ENCODE results near the gene PIK3C3. TPM values are rescaled to one million over a fixed set of nuclear protein-coding genes. Genes with fewer than 3 reads are reported as not detected.
"Not testable (repeated sequence)": the region's sequence is repeated elsewhere in the genome, so short reads cannot be mapped to it uniquely, and the experiment has no call there.

The PIK3C3 gene
- polyA plus RNA-seq, 1 of the 3 experiments (the other 2 are of a cell fraction), result 26.9 TPM

DNA sequence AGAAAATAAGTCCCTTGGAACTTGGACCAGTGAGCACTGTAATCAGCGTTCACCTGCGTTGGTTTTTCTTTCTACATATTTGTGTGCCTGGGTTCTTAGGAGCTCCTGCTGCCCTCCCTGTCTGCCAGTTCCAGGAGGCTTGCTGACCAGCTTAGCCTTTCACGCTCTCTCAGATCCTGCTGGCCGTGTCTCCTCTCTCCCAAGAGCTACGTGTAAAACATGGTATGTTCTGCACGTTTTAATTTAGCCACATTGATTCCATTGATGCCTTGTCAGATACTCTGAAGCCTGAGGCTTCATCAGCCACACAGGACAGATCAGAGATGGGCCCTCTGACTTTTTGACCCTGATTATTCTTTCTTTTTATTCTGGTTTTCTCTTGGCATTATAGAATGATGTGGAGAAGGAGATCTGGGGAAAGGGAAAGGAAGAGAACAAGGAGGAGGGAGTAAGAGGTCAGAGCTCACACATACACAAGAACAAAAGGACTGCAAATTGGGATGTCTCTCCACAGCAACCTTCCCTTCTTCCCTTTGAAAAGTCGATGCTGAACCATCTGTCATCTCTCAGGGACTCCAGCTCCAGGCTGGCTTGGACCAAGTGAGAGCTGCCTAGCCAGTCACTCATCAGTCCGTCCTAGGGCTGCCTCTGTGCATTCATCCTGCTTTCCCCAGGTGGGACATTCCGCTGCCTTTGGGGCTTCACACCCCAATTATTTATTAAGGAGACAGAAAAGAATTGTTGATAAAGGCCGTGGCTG is 152.8 kb downstream of the PIK3C3 start (continued):
- no peak for TF ChIP-seq MEF2A (IDR thresholded peaks at IDR 0.05; ENCODE audit: borderline replicate concordance, low read depth)
- no peak for TF ChIP-seq TEAD4 (IDR thresholded peaks at IDR 0.05; ENCODE audit: borderline replicate concordance, insufficient read depth)
- TF ChIP-seq TCF12 (IDR thresholded peaks at IDR 0.05), result no peak

DNA sequence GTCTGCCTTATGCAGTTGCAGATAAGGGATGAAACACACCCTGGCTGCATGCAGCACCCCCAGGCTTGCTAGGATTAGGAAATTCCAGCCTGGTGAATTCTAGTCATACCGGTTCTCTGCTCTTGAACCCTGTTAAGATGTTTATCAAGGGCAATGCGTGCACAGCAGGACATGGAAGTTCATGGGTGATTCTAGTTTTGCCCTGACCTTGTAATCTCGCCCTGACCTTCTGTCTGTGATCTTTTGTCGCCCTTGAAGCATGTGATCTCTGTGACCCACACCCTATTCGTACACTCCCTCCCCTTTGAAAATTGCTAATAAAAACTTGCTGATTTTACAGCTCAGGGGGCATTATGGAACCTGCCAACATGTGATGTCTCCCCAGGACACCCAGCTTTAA is 157.1 kb downstream of the PIK3C3 start:
- POLR2A ChIA-PET, result not testable (repeated sequence)
- WGBS (ENCODE audit: low lambda C conversion rate), result 76% methylated on average over 5 of the region's 5 CpGs
- CTCF ChIA-PET, result interaction anchor here (0.6 to 3.8 kb wide), 6 partner anchors 14 to 1453 kb away, joined by 3 to 59 read pairs (median 12); no protein-coding TSS in a partner anchor

DNA sequence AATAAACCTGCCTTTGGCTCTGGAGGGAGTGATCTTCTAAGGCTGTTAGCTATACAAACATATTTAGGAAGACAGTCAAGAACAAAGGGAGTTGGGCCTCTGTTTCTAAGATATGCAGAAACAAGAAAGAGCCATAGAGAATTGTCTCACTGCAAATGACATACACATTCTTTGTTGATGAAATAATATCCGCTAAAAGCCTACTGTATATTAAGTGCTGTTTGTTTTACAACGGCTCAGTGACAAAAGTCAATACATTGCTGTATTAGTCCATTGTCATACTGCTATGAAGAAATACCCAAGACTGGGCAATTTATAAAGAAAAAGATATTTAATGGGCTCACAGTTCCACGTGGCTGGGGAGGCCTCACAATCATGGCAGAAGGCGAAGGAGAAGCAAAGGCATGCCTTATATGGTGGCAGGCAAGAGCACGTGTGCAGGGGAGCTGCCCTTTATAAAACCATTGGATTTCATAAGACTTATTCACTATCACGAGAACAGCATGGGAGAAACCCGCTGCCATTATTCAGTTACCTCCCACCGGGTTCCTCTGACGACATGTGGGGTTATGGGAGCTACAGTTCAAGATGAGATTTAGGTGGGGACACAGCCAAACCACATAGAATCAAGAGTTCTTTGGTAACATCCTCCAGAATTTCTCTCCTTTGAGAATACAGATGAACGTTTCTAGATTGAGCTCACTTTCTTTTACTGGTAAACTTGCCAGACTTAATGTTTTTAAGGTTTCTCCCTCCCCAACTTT is 157.8 kb downstream of the PIK3C3 start:
- CTCF ChIA-PET, result interaction anchor here (0.7 to 4.6 kb wide), 16 partner anchors 10 to 1463 kb away, joined by 3 to 78 read pairs (median 14); no protein-coding TSS in a partner anchor
- H3K4me2 ChIP-seq, result no peak overlapping the region
- H3K9me2 ChIP-seq, result no peaks in the 10 kb centered on the region
- TF ChIP-seq POLR2AphosphoS5 (IDR thresholded peaks at IDR 0.05; ENCODE audit: low read depth, low read length), result no peak
- TF ChIP-seq, protein P1, sequence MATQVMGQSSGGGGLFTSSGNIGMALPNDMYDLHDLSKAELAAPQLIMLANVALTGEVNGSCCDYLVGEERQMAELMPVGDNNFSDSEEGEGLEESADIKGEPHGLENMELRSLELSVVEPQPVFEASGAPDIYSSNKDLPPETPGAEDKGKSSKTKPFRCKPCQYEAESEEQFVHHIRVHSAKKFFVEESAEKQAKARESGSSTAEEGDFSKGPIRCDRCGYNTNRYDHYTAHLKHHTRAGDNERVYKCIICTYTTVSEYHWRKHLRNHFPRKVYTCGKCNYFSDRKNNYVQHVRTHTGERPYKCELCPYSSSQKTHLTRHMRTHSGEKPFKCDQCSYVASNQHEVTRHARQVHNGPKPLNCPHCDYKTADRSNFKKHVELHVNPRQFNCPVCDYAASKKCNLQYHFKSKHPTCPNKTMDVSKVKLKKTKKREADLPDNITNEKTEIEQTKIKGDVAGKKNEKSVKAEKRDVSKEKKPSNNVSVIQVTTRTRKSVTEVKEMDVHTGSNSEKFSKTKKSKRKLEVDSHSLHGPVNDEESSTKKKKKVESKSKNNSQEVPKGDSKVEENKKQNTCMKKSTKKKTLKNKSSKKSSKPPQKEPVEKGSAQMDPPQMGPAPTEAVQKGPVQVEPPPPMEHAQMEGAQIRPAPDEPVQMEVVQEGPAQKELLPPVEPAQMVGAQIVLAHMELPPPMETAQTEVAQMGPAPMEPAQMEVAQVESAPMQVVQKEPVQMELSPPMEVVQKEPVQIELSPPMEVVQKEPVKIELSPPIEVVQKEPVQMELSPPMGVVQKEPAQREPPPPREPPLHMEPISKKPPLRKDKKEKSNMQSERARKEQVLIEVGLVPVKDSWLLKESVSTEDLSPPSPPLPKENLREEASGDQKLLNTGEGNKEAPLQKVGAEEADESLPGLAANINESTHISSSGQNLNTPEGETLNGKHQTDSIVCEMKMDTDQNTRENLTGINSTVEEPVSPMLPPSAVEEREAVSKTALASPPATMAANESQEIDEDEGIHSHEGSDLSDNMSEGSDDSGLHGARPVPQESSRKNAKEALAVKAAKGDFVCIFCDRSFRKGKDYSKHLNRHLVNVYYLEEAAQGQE (IDR thresholded peaks at IDR 0.05; ENCODE audit: low read depth, low read length), result no peak
- TF ChIP-seq TEAD4 (IDR thresholded peaks at IDR 0.05; ENCODE audit: borderline replicate concordance, insufficient read depth), result no peak
- TF ChIP-seq FOXM1 (IDR thresholded peaks at IDR 0.05; ENCODE audit: low read depth), result no peak
- TF ChIP-seq GABPA (IDR thresholded peaks at IDR 0.05; ENCODE audit: low read depth), result no peak
- no peak for TF ChIP-seq RAD21 (IDR thresholded peaks at IDR 0.05; ENCODE audit: low read length)
- no peak for TF ChIP-seq RCOR1 (IDR thresholded peaks at IDR 0.05; ENCODE audit: low read length)
- no peak for DNase-seq
- no peaks in the 10 kb centered on the region for H4K20me1 ChIP-seq (ENCODE audit: insufficient read depth)
- no peak overlapping the region for H3K9ac ChIP-seq
- no peaks in the 10 kb centered on the region for H3K9me3 ChIP-seq
- POLR2A ChIA-PET, result no interaction called here
- no peak overlapping the region for H3K4me3 ChIP-seq (ENCODE audit: low read depth in 2 of 2, low read length in 1 of 2)
- no peaks in the 10 kb centered on the region for H3K27me3 ChIP-seq (ENCODE audit: insufficient read depth)
- H3K27ac ChIP-seq (ENCODE audit: low read depth in 2 of 2, low read length in 1 of 2), result no peak overlapping the region
- 84% methylated on average over 10 of the region's 10 CpGs for WGBS (ENCODE audit: low lambda C conversion rate)
- peaks cover 4 to 8% of the 10 kb centered on the region in 2 experiments; a peak in 2 of 4 replicates for H3K4me1 ChIP-seq (ENCODE audit: control insufficient read depth in 1 of 2, insufficient read depth in 2 of 2, low read depth in 1 of 2, low read length in 1 of 2)
- no peak overlapping the region for H2AFZ ChIP-seq (ENCODE audit: low read depth)
- no peaks in the 10 kb centered on the region for H3K36me3 ChIP-seq (replicated peaks in 1 of 2; ENCODE audit: control insufficient read depth in 1 of 2, insufficient read depth in 2 of 2, low read length in 1 of 2)
- H3F3A ChIP-seq (replicated peaks; ENCODE audit: insufficient read depth), result no peaks in the 10 kb centered on the region
- H3K79me2 ChIP-seq (ENCODE audit: insufficient read depth), result no peaks in the 10 kb centered on the region

More for the DNA sequence above, 157.1 kb downstream of the PIK3C3 start:
- not testable (repeated sequence) for H3K4me2 ChIP-seq; H3K4me1 ChIP-seq (ENCODE audit: control insufficient read depth in 1 of 2, insufficient read depth in 2 of 2, low read depth in 1 of 2, low read length in 1 of 2); H3K9me2 ChIP-seq; H3K4me3 ChIP-seq (ENCODE audit: low read depth in 2 of 2, low read length in 1 of 2); H3K27ac ChIP-seq (ENCODE audit: low read depth in 2 of 2, low read length in 1 of 2); H3K27me3 ChIP-seq (ENCODE audit: insufficient read depth); H3K9ac ChIP-seq; H3K36me3 ChIP-seq (replicated peaks in 1 of 2; ENCODE audit: control insufficient read depth in 1 of 2, insufficient read depth in 2 of 2, low read length in 1 of 2); H3K79me2 ChIP-seq (ENCODE audit: insufficient read depth); DNase-seq; H4K20me1 ChIP-seq (ENCODE audit: insufficient read depth); H2AFZ ChIP-seq (ENCODE audit: low read depth); H3K9me3 ChIP-seq; H3F3A ChIP-seq (replicated peaks; ENCODE audit: insufficient read depth)

Data from SK-N-SH (cell line).